ENCODE results near the gene EME1.

EME1 gene

GRCh38 chr17:50381260-50381815 is 8.3 kb downstream of the EME1 start:
- TF ChIP-seq, protein P1, sequence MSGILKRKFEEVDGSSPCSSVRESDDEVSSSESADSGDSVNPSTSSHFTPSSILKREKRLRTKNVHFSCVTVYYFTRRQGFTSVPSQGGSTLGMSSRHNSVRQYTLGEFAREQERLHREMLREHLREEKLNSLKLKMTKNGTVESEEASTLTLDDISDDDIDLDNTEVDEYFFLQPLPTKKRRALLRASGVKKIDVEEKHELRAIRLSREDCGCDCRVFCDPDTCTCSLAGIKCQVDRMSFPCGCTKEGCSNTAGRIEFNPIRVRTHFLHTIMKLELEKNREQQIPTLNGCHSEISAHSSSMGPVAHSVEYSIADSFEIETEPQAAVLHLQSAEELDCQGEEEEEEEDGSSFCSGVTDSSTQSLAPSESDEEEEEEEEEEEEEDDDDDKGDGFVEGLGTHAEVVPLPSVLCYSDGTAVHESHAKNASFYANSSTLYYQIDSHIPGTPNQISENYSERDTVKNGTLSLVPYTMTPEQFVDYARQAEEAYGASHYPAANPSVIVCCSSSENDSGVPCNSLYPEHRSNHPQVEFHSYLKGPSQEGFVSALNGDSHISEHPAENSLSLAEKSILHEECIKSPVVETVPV (CRISPR knock-in tag; IDR thresholded peaks at IDR 0.05) = no peak
- TF ChIP-seq ZNF565 (CRISPR knock-in tag; conservative IDR thresholded peaks at IDR 0.05; ENCODE audit: low read depth) (no peak), ESRRG (CRISPR knock-in tag; IDR thresholded peaks at IDR 0.05) (no peak), BACH2 (CRISPR knock-in tag; IDR thresholded peaks at IDR 0.05; ENCODE audit: borderline replicate concordance) (no peak), CREB5 (CRISPR knock-in tag; IDR thresholded peaks at IDR 0.05; ENCODE audit: low read depth) (no peak), ZFP30 (CRISPR knock-in tag; IDR thresholded peaks at IDR 0.05) (no peak), OSR1 (CRISPR knock-in tag; IDR thresholded peaks at IDR 0.05) (no peak), PPARA (CRISPR knock-in tag; IDR thresholded peaks at IDR 0.05; ENCODE audit: borderline replicate concordance) (no peak), SNAI2 (CRISPR knock-in tag; IDR thresholded peaks at IDR 0.05) (no peak), ZNF8 (CRISPR knock-in tag; IDR thresholded peaks at IDR 0.05) (no peak), TOX (CRISPR knock-in tag; IDR thresholded peaks at IDR 0.05; ENCODE audit: borderline replicate concordance) (no peak), ARNTL (CRISPR knock-in tag; IDR thresholded peaks at IDR 0.05; ENCODE audit: borderline replicate concordance, low read depth) (no peak), RARB (CRISPR knock-in tag; IDR thresholded peaks at IDR 0.05) (no peak)
- TF ChIP-seq, protein P2, sequence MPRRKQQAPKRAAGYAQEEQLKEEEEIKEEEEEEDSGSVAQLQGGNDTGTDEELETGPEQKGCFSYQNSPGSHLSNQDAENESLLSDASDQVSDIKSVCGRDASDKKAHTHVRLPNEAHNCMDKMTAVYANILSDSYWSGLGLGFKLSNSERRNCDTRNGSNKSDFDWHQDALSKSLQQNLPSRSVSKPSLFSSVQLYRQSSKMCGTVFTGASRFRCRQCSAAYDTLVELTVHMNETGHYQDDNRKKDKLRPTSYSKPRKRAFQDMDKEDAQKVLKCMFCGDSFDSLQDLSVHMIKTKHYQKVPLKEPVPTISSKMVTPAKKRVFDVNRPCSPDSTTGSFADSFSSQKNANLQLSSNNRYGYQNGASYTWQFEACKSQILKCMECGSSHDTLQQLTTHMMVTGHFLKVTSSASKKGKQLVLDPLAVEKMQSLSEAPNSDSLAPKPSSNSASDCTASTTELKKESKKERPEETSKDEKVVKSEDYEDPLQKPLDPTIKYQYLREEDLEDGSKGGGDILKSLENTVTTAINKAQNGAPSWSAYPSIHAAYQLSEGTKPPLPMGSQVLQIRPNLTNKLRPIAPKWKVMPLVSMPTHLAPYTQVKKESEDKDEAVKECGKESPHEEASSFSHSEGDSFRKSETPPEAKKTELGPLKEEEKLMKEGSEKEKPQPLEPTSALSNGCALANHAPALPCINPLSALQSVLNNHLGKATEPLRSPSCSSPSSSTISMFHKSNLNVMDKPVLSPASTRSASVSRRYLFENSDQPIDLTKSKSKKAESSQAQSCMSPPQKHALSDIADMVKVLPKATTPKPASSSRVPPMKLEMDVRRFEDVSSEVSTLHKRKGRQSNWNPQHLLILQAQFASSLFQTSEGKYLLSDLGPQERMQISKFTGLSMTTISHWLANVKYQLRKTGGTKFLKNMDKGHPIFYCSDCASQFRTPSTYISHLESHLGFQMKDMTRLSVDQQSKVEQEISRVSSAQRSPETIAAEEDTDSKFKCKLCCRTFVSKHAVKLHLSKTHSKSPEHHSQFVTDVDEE (CRISPR knock-in tag; IDR thresholded peaks at IDR 0.05) = no peak
- ATAC-seq = no peak

- TF ChIP-seq ESRRG (CRISPR knock-in tag; IDR thresholded peaks at IDR 0.05) (no peak), TCF4 (CRISPR knock-in tag; IDR thresholded peaks at IDR 0.05; ENCODE audit: borderline replicate concordance) (no peak), GLIS3 (CRISPR knock-in tag; IDR thresholded peaks at IDR 0.05) (no peak), ZNF8 (CRISPR knock-in tag; IDR thresholded peaks at IDR 0.05) (no peak), ISL1 (CRISPR knock-in tag; IDR thresholded peaks at IDR 0.05) (no peak), TOX (CRISPR knock-in tag; IDR thresholded peaks at IDR 0.05; ENCODE audit: borderline replicate concordance) (no peak), PATZ1 (CRISPR knock-in tag; IDR thresholded peaks at IDR 0.05; ENCODE audit: borderline replicate concordance) (no peak), CSDC2 (CRISPR knock-in tag; IDR thresholded peaks at IDR 0.05) (no peak), CREB5 (CRISPR knock-in tag; IDR thresholded peaks at IDR 0.05; ENCODE audit: low read depth) (no peak), ARNTL (CRISPR knock-in tag; IDR thresholded peaks at IDR 0.05; ENCODE audit: borderline replicate concordance, low read depth) (no peak), BACH2 (CRISPR knock-in tag; IDR thresholded peaks at IDR 0.05; ENCODE audit: borderline replicate concordance) (no peak)
- TF ChIP-seq, protein P1 (CRISPR knock-in tag; IDR thresholded peaks at IDR 0.05) = no peak
- no peak for ATAC-seq
These were observed 8.9 kb downstream of the EME1 start for GRCh38 chr17:50381920-50382319.
